ENCODE results near the gene LIN28A. TPM values are rescaled to one million over a fixed set of nuclear protein-coding genes. Genes with fewer than 3 reads are reported as not detected.
A peak's percentile ranks its signal among the peaks of the same experiment; 100 is the strongest.

Gene LIN28A
- total RNA-seq, 1 experiment from 2014 or later: 863 TPM

- no peaks in the 10 kb centered on the region for H3K27me3 ChIP-seq (ENCODE audit: control insufficient read depth, insufficient read depth, low read length)
- DNase-seq: no peak
- peaks cover 33% of the 10 kb centered on the region for H3K36me3 ChIP-seq (replicated peaks; ENCODE audit: control insufficient read depth, insufficient read depth, low read length)
- H3K4me3 ChIP-seq (ENCODE audit: insufficient read depth, low read depth, low read length): no peak overlapping the region
These were observed 29.6 kb downstream of the LIN28A start for GRCh38 chr1:26440259-26440658.

- no peak overlapping the region for H3K4me3 ChIP-seq (ENCODE audit: insufficient read depth, low read depth, low read length)
- DNase-seq: no peak
- H3K36me3 ChIP-seq (replicated peaks; ENCODE audit: control insufficient read depth, insufficient read depth, low read length): peaks cover 12% of the 10 kb centered on the region
- H3K27me3 ChIP-seq (ENCODE audit: control insufficient read depth, insufficient read depth, low read length): no peaks in the 10 kb centered on the region
These were observed 39.3 kb downstream of the LIN28A start for GRCh38 chr1:26449868-26450267.

GRCh38 chr1:26450908-26451307 is 40.3 kb downstream of the LIN28A start:
- peaks cover 8% of the 10 kb centered on the region for H3K36me3 ChIP-seq (replicated peaks; ENCODE audit: control insufficient read depth, insufficient read depth, low read length)
- no peaks in the 10 kb centered on the region for H3K27me3 ChIP-seq (ENCODE audit: control insufficient read depth, insufficient read depth, low read length)
- DNase-seq: no peak
- H3K4me3 ChIP-seq (ENCODE audit: insufficient read depth, low read depth, low read length): no peak overlapping the region

- DNase-seq: no peak
- H3K4me3 ChIP-seq (ENCODE audit: insufficient read depth, low read depth, low read length): no peak overlapping the region
- H3K27me3 ChIP-seq (ENCODE audit: control insufficient read depth, insufficient read depth, low read length): no peaks in the 10 kb centered on the region
- H3K36me3 ChIP-seq (replicated peaks; ENCODE audit: control insufficient read depth, insufficient read depth, low read length): peaks cover 7% of the 10 kb centered on the region
These were observed 42.0 kb downstream of the LIN28A start for GRCh38 chr1:26452459-26453183.

- no peak for DNase-seq
- Histone ChIP-seq H3K4me3 (ENCODE audit: insufficient read depth, low read depth, low read length) (no peak overlapping the region), H3K27me3 (ENCODE audit: control insufficient read depth, insufficient read depth, low read length) (no peaks in the 10 kb centered on the region), H3K36me3 (replicated peaks; ENCODE audit: control insufficient read depth, insufficient read depth, low read length) (no peaks in the 10 kb centered on the region; the same call in none of the 2 replicates)
These were observed 48.5 kb downstream of the LIN28A start for GRCh38 chr1:26459148-26459547.

- no peak overlapping the region for H3K4me3 ChIP-seq (ENCODE audit: insufficient read depth, low read depth, low read length)
- no peaks in the 10 kb centered on the region for H3K27me3 ChIP-seq (ENCODE audit: control insufficient read depth, insufficient read depth, low read length)
- no peak for DNase-seq
- peaks cover 3% of the 10 kb centered on the region for H3K36me3 ChIP-seq (replicated peaks; ENCODE audit: control insufficient read depth, insufficient read depth, low read length)
These were observed 49.0 kb downstream of the LIN28A start for GRCh38 chr1:26459573-26460031.

GRCh38 chr1:26468911-26469310 is 58.3 kb downstream of the LIN28A start:
- H3K27me3 ChIP-seq (ENCODE audit: control insufficient read depth, insufficient read depth, low read length): no peaks in the 10 kb centered on the region; the same call in 1 of the 2 replicates
- DNase-seq: no peak
- H3K4me3 ChIP-seq (ENCODE audit: insufficient read depth, low read depth, low read length): no peak overlapping the region
- H3K36me3 ChIP-seq (replicated peaks; ENCODE audit: control insufficient read depth, insufficient read depth, low read length): peaks cover 25% of the 10 kb centered on the region

GRCh38 chr1:26469558-26469957 is 58.9 kb downstream of the LIN28A start:
- Histone ChIP-seq H3K36me3 (replicated peaks; ENCODE audit: control insufficient read depth, insufficient read depth, low read length) (peaks cover 28% of the 10 kb centered on the region), H3K27me3 (ENCODE audit: control insufficient read depth, insufficient read depth, low read length) (no peaks in the 10 kb centered on the region; the same call in 1 of the 2 replicates), H3K4me3 (ENCODE audit: insufficient read depth, low read depth, low read length) (no peak overlapping the region)
- no peak for DNase-seq

GRCh38 chr1:26470878-26471497 is 60.4 kb downstream of the LIN28A start:
- DNase-seq: peak; percentile 33
- Histone ChIP-seq H3K27me3 (ENCODE audit: control insufficient read depth, insufficient read depth, low read length) (no peaks in the 10 kb centered on the region; the same call in 1 of the 2 replicates), H3K4me3 (ENCODE audit: insufficient read depth, low read depth, low read length) (peak overlapping the region; percentile 89), H3K36me3 (replicated peaks; ENCODE audit: control insufficient read depth, insufficient read depth, low read length) (peaks cover 33% of the 10 kb centered on the region)

- Histone ChIP-seq H3K27me3 (ENCODE audit: control insufficient read depth, insufficient read depth, low read length) (no peaks in the 10 kb centered on the region; the same call in 1 of the 2 replicates), H3K4me3 (ENCODE audit: insufficient read depth, low read depth, low read length) (peak overlapping the region; percentile 89), H3K36me3 (replicated peaks; ENCODE audit: control insufficient read depth, insufficient read depth, low read length) (peaks cover 34% of the 10 kb centered on the region)
- peak; percentile 77 for DNase-seq
These were observed 61.1 kb downstream of the LIN28A start for GRCh38 chr1:26471498-26472319.

- peak; percentile 95 for DNase-seq
- peak within 1 kb of the TSS; percentile 89 for H3K4me3 ChIP-seq (ENCODE audit: insufficient read depth, low read depth, low read length)
These were observed 61.8 kb downstream of the LIN28A start, which contains the start of gene HMGN2 for GRCh38 chr1:26472320-26472900. HMGN2 (plus strand) TSS chr1:26472440; CDS start chr1:26472613, 173 bp downstream.

GRCh38 chr1:26472901-26473845 is 62.6 kb downstream of the LIN28A start:
- Histone ChIP-seq H3K4me3 (ENCODE audit: insufficient read depth, low read depth, low read length) (peak overlapping the region; percentile 89), H3K36me3 (replicated peaks; ENCODE audit: control insufficient read depth, insufficient read depth, low read length) (peaks cover 31% of the 10 kb centered on the region), H3K27me3 (ENCODE audit: control insufficient read depth, insufficient read depth, low read length) (no peaks in the 10 kb centered on the region; the same call in 1 of the 2 replicates)
- DNase-seq: peak; percentile 97

More at GRCh38 chr1:26472320-26472900, 61.8 kb downstream of the LIN28A start, which contains the start of gene HMGN2:
- Histone ChIP-seq H3K36me3 (replicated peaks; ENCODE audit: control insufficient read depth, insufficient read depth, low read length) (peaks cover 33% of the 10 kb centered on the region), H3K27me3 (ENCODE audit: control insufficient read depth, insufficient read depth, low read length) (no peaks in the 10 kb centered on the region; the same call in 1 of the 2 replicates)

- Histone ChIP-seq H3K27me3 (ENCODE audit: control insufficient read depth, insufficient read depth, low read length) (no peaks in the 10 kb centered on the region; the same call in 1 of the 2 replicates), H3K4me3 (ENCODE audit: insufficient read depth, low read depth, low read length) (no peak overlapping the region), H3K36me3 (replicated peaks; ENCODE audit: control insufficient read depth, insufficient read depth, low read length) (peaks cover 25% of the 10 kb centered on the region)
- no peak for DNase-seq
These were observed 64.2 kb downstream of the LIN28A start for GRCh38 chr1:26474818-26475217.

Data from H7 (cell line).